Measurements from ENCODE around the gene RSU1.

Gene RSU1

GRCh38 chr10:16585103-16585502 lies 232.1 kb downstream of the RSU1 start:
- no peak for DNase-seq

DNA sequence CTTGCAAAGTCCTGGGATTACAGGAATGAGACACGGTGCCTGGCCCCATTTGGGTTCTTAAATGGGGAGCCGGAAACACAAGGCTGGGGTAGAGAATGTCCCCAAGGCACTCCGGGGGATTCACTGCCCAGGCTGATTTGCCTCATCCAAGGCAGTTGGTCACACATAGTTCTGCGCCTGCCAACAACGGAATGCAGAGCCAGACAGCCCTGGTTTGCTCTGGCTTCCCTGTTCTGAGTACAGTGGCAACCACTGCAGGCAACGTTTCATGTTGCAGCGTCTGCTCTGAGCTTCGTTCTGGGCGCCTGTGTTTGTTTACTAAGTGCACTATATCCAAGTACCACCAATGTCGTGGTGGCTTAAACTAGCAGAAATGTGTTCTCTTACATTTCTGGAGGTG lies 233.8 kb downstream of the RSU1 start:
- no peak for DNase-seq

GRCh38 chr10:16581202-16581601 lies 236.0 kb downstream of the RSU1 start:
- DNase-seq, result no peak

DNA sequence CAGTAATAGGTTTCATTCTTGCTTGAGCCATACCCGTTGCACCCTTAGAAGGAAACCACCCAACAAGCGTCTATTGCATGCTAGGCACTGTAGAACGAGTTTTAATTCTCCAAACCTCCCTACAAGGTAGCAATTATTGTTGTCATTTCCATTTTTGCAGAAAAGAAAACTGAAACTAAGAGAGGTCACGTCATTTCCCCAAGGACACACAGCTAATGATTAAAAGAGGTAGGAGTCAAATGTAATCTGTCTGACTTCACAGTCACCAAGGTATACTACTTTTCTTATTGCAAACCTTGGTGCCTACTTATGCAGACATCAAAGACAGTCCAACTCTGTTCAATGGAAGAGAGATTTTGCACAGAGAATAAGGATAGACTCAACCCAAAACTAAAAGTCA lies 246.5 kb downstream of the RSU1 start:
- no peak for DNase-seq

GRCh38 chr10:16566202-16566805 lies 250.9 kb downstream of the RSU1 start:
- DNase-seq, result no peak

GRCh38 chr10:16565604-16566003 lies 251.6 kb downstream of the RSU1 start:
- DNase-seq, result no peak

GRCh38 chr10:16562891-16563290 lies 254.3 kb downstream of the RSU1 start:
- no peak for DNase-seq

GRCh38 chr10:16559236-16559773 lies 257.9 kb downstream of the RSU1 start:
- DNase-seq, result no peak

DNA sequence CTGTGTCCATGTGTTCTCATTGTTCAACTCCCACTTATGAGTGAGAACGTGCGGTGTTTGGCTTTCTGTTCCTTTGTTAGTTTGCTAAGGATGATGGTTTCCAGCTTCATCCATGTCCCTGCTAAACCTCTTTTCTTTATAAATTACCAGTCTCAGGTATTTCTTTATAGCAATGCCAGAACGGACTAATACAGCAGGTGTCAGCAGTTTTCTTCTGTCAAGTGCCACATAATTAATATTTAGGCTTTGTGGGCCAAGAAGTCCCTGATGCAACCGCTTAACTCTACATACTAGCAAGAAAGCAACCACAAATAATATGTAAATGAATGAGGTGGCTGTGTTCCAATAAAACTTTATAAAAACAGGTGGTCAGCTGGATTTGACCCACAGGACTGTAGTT lies 269.3 kb downstream of the RSU1 start:
- DNase-seq, result no peak

GRCh38 chr10:16545116-16545736 lies 272.0 kb downstream of the RSU1 start:
- no peak for DNase-seq

DNA sequence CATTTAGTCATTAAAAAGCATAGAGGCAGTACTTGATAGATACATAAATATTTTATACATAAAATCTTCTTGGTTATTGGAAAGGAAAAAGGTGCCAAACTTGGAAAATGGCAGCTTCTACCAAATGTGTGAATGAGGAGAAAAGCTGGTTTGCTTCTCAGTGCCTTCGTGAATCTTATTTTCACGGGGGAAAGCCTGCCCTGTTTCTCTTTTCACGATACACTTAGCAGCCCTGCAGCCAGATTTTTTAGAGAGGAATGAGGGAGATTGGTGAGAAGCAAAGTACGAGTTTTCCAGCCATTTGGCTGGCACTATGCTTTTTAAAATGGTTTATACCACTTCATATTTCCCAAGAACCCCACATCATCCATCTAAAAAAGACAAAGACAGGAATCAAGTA lies 272.6 kb downstream of the RSU1 start:
- DNase-seq, result no peak

GRCh38 chr10:16544099-16544498 lies 273.1 kb downstream of the RSU1 start:
- DNase-seq, result no peak

Data from NCI-H2171 (cell line).